Measurements from ENCODE around the gene CCDC154. TPM values are rescaled to one million over a fixed set of nuclear protein-coding genes. Genes with fewer than 3 reads are reported as not detected.

Gene CCDC154
- polyA plus RNA-seq, 1 experiment = 0.02 TPM

DNA sequence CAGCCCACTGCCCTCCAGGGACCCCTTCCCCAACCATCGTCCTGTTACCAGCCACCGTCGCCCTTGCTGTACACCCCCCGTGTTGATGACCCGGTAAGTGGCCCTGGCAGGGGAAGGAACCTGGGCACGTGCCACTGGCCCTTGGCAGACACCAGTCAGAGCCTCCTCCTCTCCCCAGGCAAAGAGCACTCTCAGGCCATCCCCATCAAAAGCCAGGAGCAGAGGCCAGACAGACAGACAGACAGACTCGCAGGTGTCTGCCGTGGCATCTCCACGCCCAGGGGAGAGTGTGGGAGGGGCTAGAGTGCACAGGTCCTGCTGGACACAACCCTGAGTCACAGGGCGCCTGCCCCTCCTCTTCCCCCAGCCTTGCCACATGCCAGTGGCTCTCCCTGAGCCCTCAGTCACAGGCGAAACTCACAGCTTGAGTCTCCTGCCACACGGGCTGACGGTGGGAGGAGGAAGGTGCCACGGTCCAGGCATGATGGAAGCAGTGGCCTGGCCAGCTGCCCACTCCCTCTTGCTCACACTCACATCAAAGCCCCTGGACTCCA lies 22.7 kb upstream of the CCDC154 start:
- Histone ChIP-seq H3K9me3 (ENCODE audit: control insufficient read depth, insufficient read depth, low read length) (peaks cover 15% of the 10 kb centered on the region), H3K27ac (ENCODE audit: low read depth, low read length) (no peak overlapping the region), H3K4me3 (ENCODE audit: low read depth, low read length) (no peak overlapping the region), H3K27me3 (ENCODE audit: control insufficient read depth, insufficient read depth, low read length) (no peaks in the 10 kb centered on the region)
- ChIA-PET POLR2A (no interaction called here), CTCF (no interaction called here)
- TF ChIP-seq, protein P1, sequence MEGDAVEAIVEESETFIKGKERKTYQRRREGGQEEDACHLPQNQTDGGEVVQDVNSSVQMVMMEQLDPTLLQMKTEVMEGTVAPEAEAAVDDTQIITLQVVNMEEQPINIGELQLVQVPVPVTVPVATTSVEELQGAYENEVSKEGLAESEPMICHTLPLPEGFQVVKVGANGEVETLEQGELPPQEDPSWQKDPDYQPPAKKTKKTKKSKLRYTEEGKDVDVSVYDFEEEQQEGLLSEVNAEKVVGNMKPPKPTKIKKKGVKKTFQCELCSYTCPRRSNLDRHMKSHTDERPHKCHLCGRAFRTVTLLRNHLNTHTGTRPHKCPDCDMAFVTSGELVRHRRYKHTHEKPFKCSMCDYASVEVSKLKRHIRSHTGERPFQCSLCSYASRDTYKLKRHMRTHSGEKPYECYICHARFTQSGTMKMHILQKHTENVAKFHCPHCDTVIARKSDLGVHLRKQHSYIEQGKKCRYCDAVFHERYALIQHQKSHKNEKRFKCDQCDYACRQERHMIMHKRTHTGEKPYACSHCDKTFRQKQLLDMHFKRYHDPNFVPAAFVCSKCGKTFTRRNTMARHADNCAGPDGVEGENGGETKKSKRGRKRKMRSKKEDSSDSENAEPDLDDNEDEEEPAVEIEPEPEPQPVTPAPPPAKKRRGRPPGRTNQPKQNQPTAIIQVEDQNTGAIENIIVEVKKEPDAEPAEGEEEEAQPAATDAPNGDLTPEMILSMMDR (IDR thresholded peaks at IDR 0.05; ENCODE audit: low read depth, low read length) = no peak
- DNase-seq (ENCODE audit: low read depth, low spot score) = no peak

DNA sequence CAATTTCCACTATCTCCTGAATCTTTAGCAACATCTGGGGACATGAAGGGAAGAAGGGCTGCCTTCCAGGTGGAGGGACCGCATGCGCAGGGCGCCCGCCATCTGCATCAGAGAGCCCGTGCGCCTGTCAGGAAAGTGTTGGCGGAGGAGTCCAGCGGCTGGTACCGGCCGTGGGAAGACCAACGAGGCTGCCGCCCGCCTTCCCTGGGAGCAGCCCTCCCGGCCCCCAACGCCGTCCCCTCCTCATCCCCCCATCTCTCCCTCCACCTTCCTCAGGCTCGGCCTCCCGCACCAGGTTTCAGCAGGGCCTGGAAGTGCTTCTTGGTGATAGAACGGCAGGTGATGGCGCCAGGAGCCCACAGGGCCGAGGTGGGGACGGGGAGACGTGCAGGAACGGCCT lies 21.7 kb upstream of the CCDC154 start:
- DNase-seq (ENCODE audit: low read depth, low spot score) = no peak
- H3K9me3 ChIP-seq (ENCODE audit: control insufficient read depth, insufficient read depth, low read length) = peaks cover 6% of the 10 kb centered on the region; the same call in 1 of the 2 replicates
- CTCF ChIA-PET = no interaction called here
- no peak overlapping the region for H3K4me3 ChIP-seq (ENCODE audit: low read depth, low read length)
- POLR2A ChIA-PET = no interaction called here
- TF ChIP-seq, protein P1 (IDR thresholded peaks at IDR 0.05; ENCODE audit: low read depth, low read length) = no peak
- no peak overlapping the region for H3K27ac ChIP-seq (ENCODE audit: low read depth, low read length)
- no peaks in the 10 kb centered on the region for H3K27me3 ChIP-seq (ENCODE audit: control insufficient read depth, insufficient read depth, low read length)

DNA sequence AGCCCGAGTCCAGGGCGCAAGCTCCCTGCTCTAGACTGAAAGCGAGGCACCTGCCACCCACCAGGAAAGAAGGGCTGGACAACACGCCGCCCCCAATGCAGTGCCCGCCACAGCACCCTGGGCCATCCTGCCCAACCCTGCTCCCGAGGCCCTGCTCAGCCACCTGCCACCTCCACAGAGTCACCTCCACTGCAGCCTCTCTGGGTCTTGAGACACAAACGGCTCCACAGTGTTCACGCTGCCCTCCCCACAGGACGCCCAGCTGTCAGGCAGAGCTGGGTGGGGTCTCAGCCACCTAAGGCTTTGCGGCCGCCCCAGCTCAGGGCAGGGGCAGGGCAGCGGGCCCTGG lies 21.2 kb upstream of the CCDC154 start:
- Histone ChIP-seq H3K27me3 (ENCODE audit: control insufficient read depth, insufficient read depth, low read length) (no peaks in the 10 kb centered on the region), H3K9me3 (ENCODE audit: control insufficient read depth, insufficient read depth, low read length) (peaks cover 1% of the 10 kb centered on the region; the same call in 1 of the 2 replicates), H3K4me3 (ENCODE audit: low read depth, low read length) (no peak overlapping the region), H3K27ac (ENCODE audit: low read depth, low read length) (no peak overlapping the region)
- POLR2A ChIA-PET = no interaction called here
- DNase-seq (ENCODE audit: low read depth, low spot score) = no peak
- TF ChIP-seq, protein P1 (IDR thresholded peaks at IDR 0.05; ENCODE audit: low read depth, low read length) = no peak
- CTCF ChIA-PET = no interaction called here

DNA sequence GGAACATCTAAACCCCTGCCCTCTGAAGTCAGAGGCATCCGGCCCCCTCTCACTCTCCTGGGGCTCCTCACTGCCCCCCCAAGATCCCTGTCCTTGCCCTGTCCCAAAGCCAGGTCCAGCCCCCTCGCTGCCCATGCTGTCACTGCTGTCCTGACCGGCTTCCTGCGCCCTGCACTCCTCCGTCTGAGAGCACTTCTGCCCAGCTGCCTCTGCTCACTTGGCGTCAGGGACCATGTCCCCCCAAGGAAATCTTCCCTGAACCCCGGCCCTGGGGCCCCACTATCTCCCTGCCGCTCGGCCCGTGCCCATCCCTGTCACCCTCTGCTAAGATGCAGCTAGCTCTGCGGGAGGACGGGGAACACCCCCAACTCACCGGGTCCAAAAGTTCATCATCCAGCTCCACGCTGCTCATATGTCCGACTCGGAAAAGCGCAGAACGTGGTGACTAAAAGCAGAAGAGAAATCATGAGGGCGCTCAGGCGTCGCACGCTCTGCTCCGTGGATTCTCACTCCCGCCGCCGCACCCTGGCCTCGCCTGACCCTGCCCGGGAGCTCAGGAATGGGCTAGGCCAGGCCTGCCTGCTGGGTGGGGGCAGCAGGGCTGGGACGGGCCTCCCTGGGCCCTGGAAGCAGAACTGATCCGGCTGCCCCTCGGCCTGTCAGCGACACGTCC lies 20.7 kb upstream of the CCDC154 start:
- DNase-seq (ENCODE audit: low read depth, low spot score) = no peak
- CTCF ChIA-PET = no interaction called here
- H3K4me3 ChIP-seq (ENCODE audit: low read depth, low read length) = no peak overlapping the region
- POLR2A ChIA-PET = interaction anchor here (0.6 kb wide), 1 partner anchor 1630 kb away, joined by 3 read pairs; no protein-coding TSS in a partner anchor
- no peaks in the 10 kb centered on the region; the same call in 1 of the 2 replicates for H3K9me3 ChIP-seq (ENCODE audit: control insufficient read depth, insufficient read depth, low read length)
- no peak overlapping the region for H3K27ac ChIP-seq (ENCODE audit: low read depth, low read length)
- TF ChIP-seq, protein P1 (IDR thresholded peaks at IDR 0.05; ENCODE audit: low read depth, low read length) = no peak
- no peaks in the 10 kb centered on the region for H3K27me3 ChIP-seq (ENCODE audit: control insufficient read depth, insufficient read depth, low read length)

DNA sequence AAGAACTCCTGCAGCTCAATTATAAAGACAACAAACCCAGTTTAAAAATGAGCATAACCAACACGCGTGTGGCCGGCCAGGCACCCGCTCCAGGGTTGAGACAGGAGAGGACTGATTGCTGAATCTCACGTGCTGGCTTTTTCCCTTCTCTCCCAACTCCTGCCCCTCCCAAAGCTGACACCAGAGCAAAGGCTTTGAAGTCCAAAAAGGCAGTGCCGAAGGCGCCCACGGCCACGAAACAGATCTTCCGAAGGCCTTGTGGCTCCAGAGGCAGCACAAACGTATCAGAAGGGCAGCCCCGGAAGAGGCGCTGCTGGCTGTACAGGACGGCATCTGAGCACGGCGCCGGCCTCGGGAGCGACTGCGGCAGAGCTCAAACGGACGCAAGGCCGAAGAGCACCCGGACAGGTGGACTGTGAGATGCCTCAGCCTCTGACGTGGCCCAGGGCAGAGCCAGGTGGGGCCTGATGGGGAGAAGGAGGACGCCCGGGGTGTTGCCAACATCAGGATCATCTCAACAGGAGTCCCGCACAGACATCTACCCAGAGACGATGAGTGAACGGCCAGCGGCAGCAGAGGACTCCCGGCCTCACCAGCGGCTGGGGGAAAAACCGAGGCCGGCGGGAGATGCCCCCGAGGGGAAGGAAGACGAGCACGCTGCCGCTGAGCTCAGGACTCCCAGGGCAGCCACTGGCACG lies 20.0 kb upstream of the CCDC154 start:
- DNase-seq (ENCODE audit: low read depth, low spot score) = no peak
- TF ChIP-seq, protein P1 (IDR thresholded peaks at IDR 0.05; ENCODE audit: low read depth, low read length) = no peak
- Histone ChIP-seq H3K27me3 (ENCODE audit: control insufficient read depth, insufficient read depth, low read length) (no peaks in the 10 kb centered on the region), H3K4me3 (ENCODE audit: low read depth, low read length) (no peak overlapping the region), H3K9me3 (ENCODE audit: control insufficient read depth, insufficient read depth, low read length) (no peaks in the 10 kb centered on the region; the same call in 1 of the 2 replicates), H3K27ac (ENCODE audit: low read depth, low read length) (no peak overlapping the region)
- ChIA-PET POLR2A (interaction anchor here (0.6 kb wide), 1 partner anchor 1631 kb away, joined by 3 read pairs; no protein-coding TSS in a partner anchor), CTCF (interaction anchor here (0.7 kb wide), 1 partner anchor 138 kb away, joined by 5 read pairs; no protein-coding TSS in a partner anchor)

Measured in AG04450 (cell line).